Measurements from ENCODE around the gene ACTR3C.

Gene ACTR3C

GRCh38 chr7:150359622-150360362 lies 36.4 kb upstream of the ACTR3C start:
- no peak for DNase-seq (ENCODE audit: low read depth in 2 of 2, low spot score in 1 of 2)

GRCh38 chr7:150358988-150359621 lies 35.8 kb upstream of the ACTR3C start:
- DNase-seq (ENCODE audit: low read depth in 2 of 2, low spot score in 1 of 2) = no peak

- no peak for DNase-seq (ENCODE audit: low read depth in 2 of 2, low spot score in 1 of 2)
Measured at GRCh38 chr7:150358433-150358832, 35.1 kb upstream of the ACTR3C start.

GRCh38 chr7:150357771-150358427 lies 34.6 kb upstream of the ACTR3C start:
- DNase-seq (ENCODE audit: low read depth in 2 of 2, low spot score in 1 of 2) = no peak

- DNase-seq (ENCODE audit: low read depth in 2 of 2, low spot score in 1 of 2) = peak; percentile 56 to 58
Measured at GRCh38 chr7:150357270-150357669, 33.9 kb upstream of the ACTR3C start.

GRCh38 chr7:150356265-150356897 lies 33.0 kb upstream of the ACTR3C start:
- DNase-seq (ENCODE audit: low read depth in 2 of 2, low spot score in 1 of 2) = no peak

- DNase-seq (ENCODE audit: low read depth in 2 of 2, low spot score in 1 of 2) = no peak
Measured at GRCh38 chr7:150355666-150356059, 32.3 kb upstream of the ACTR3C start.

- DNase-seq (ENCODE audit: low read depth in 2 of 2, low spot score in 1 of 2) = no peak
Measured at GRCh38 chr7:150351587-150352194, 28.3 kb upstream of the ACTR3C start.

- no peak for DNase-seq (ENCODE audit: low read depth in 2 of 2, low spot score in 1 of 2)
Measured at GRCh38 chr7:150346922-150347321, 23.6 kb upstream of the ACTR3C start.

GRCh38 chr7:150345012-150345411 lies 21.7 kb upstream of the ACTR3C start:
- no peak for DNase-seq (ENCODE audit: low read depth in 2 of 2, low spot score in 1 of 2)

- DNase-seq (ENCODE audit: low read depth in 2 of 2, low spot score in 1 of 2) = no peak
Measured at GRCh38 chr7:150344299-150344698, 21.0 kb upstream of the ACTR3C start.

GRCh38 chr7:150343225-150343624 lies 19.9 kb upstream of the ACTR3C start:
- no peak for DNase-seq (ENCODE audit: low read depth in 2 of 2, low spot score in 1 of 2)

GRCh38 chr7:150342121-150342408 lies 18.7 kb upstream of the ACTR3C start:
- no peak for DNase-seq (ENCODE audit: low read depth in 2 of 2, low spot score in 1 of 2)

GRCh38 chr7:150341263-150342120 lies 18.1 kb upstream of the ACTR3C start, which contains the start of gene RARRES2:
Gene RARRES2 (minus strand): TSS chr7:150341629. CDS start chr7:150340609, 1,020 bp downstream.
- no peak for DNase-seq (ENCODE audit: low read depth in 2 of 2, low spot score in 1 of 2)

- no peak for DNase-seq (ENCODE audit: low read depth in 2 of 2, low spot score in 1 of 2)
Measured at GRCh38 chr7:150340875-150341262, 17.5 kb upstream of the ACTR3C start.

GRCh38 chr7:150340024-150340749 lies 16.8 kb upstream of the ACTR3C start:
- DNase-seq (ENCODE audit: low read depth in 2 of 2, low spot score in 1 of 2) = no peak

- no peak for DNase-seq (ENCODE audit: low read depth in 2 of 2, low spot score in 1 of 2)
Measured at GRCh38 chr7:150339409-150339809, 16.1 kb upstream of the ACTR3C start.

- no peak for DNase-seq (ENCODE audit: low read depth in 2 of 2, low spot score in 1 of 2)
Measured at GRCh38 chr7:150338166-150338829, 15.0 kb upstream of the ACTR3C start.

- no peak for DNase-seq (ENCODE audit: low read depth in 2 of 2, low spot score in 1 of 2)
Measured at GRCh38 chr7:150337659-150338081, 14.3 kb upstream of the ACTR3C start.
